ENCODE data around the gene CLN3. TPM values are rescaled to one million over a fixed set of nuclear protein-coding genes. Genes with fewer than 3 reads are reported as not detected.

Gene CLN3
- total RNA-seq (2022) (31.8 and 33.5 TPM in 2 replicates), Bru-seq, nascent RNA (percentile 35 among the genes with signal in this experiment), BruChase-seq, experiment 1, labeled RNA remaining after a 6-hour chase (percentile 51 among the genes with signal in this experiment), BruChase-seq, experiment 2, labeled RNA remaining after a 2-hour chase (percentile 54 among the genes with signal in this experiment)
- long read RNA-seq, transcript CLN3-233 (15 exons, 1,616 nt) = minor isoform, 6 of 65 reads
- long read RNA-seq, transcript CLN3-205 (15 exons, 1,876 nt) = minor isoform, 11 of 65 reads
- long read RNA-seq, transcript CLN3-244 (16 exons, 3,832 nt) = major isoform, 39 of 65 reads
- long read RNA-seq, partial matches to known transcripts = 1 of 65 reads
- long read RNA-seq, other reads (novel, unspliced or antisense) = 3 of 65 reads

- H3K36me3 Mint-ChIP-seq (ENCODE audit: insufficient read depth, unreplicated experiment) = peaks cover 48% of the 10 kb centered on the region
These were observed at the start of gene CLN3 for GRCh38 chr16:28491970-28492474. TSS of gene CLN3 (minus strand) at chr16:28492074. CDS start at chr16:28491759, 315 bp downstream.

DNA sequence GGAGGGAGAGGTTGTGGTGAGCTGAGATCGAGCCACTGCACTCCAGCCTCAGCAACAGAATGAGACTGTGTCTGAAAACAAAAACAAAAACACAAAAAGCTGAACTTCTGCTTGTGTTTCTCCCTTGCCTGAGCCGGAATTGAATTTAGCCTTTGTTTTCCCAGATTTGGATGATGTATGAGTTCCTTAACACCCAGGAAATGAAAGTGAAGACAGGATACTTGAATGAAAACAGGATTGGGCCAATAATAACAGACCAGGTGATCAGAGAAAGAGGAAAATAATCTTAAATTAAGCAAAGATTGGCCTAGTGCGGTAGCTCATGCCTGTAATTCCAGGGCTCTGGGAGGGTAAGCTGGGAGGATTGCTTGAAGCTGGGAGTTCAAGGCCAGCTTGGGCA, 48.5 kb upstream of the CLN3 start:
- TF ChIP-seq, protein P1, sequence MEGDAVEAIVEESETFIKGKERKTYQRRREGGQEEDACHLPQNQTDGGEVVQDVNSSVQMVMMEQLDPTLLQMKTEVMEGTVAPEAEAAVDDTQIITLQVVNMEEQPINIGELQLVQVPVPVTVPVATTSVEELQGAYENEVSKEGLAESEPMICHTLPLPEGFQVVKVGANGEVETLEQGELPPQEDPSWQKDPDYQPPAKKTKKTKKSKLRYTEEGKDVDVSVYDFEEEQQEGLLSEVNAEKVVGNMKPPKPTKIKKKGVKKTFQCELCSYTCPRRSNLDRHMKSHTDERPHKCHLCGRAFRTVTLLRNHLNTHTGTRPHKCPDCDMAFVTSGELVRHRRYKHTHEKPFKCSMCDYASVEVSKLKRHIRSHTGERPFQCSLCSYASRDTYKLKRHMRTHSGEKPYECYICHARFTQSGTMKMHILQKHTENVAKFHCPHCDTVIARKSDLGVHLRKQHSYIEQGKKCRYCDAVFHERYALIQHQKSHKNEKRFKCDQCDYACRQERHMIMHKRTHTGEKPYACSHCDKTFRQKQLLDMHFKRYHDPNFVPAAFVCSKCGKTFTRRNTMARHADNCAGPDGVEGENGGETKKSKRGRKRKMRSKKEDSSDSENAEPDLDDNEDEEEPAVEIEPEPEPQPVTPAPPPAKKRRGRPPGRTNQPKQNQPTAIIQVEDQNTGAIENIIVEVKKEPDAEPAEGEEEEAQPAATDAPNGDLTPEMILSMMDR (IDR thresholded peaks at IDR 0.05; ENCODE audit: unreplicated experiment) = no peak
- Mint-ChIP-seq H3K27ac (ENCODE audit: unreplicated experiment) (no peak overlapping the region), H3K4me3 (ENCODE audit: low read depth, unreplicated experiment) (no peak overlapping the region), H3K9me3 (ENCODE audit: low read depth, unreplicated experiment) (no peaks in the 10 kb centered on the region), H3K4me1 (ENCODE audit: low read depth, unreplicated experiment) (no peaks in the 10 kb centered on the region), H3K27me3 (ENCODE audit: unreplicated experiment) (no peaks in the 10 kb centered on the region), H3K36me3 (ENCODE audit: insufficient read depth, unreplicated experiment) (no peaks in the 10 kb centered on the region)
- BruUV-seq (replicated peaks) = no TSS peak
- DNase-seq = no peak
- intact Hi-C loops (cut with micrococcal nuclease; ENCODE audit: unreplicated experiment) = no loop called here
- CTCF ChIA-PET = interaction anchor here (0.6 to 1.0 kb wide), 2 partner anchors 10 to 50 kb away, joined by 6 to 7 read pairs; no protein-coding TSS in a partner anchor

More at GRCh38 chr16:28491970-28492474, at the start of gene CLN3:
- peaks cover 28% of the 10 kb centered on the region for H3K27me3 Mint-ChIP-seq (ENCODE audit: unreplicated experiment)
- H3K27ac Mint-ChIP-seq (ENCODE audit: unreplicated experiment) = peak within 1 kb of the TSS; percentile 98
- CTCF ChIA-PET = interaction anchor here (0.6 to 0.7 kb wide), 5 partner anchors 11 to 1707 kb away, joined by 3 to 7 read pairs (median 3); no protein-coding TSS in a partner anchor
- H3K4me3 Mint-ChIP-seq (ENCODE audit: low read depth, unreplicated experiment) = peak within 1 kb of the TSS; percentile 84
- H3K4me1 Mint-ChIP-seq (ENCODE audit: low read depth, unreplicated experiment) = no peaks in the 10 kb centered on the region
- TF ChIP-seq, protein P1 (IDR thresholded peaks at IDR 0.05; ENCODE audit: unreplicated experiment) = no peak
- H3K9me3 Mint-ChIP-seq (ENCODE audit: low read depth, unreplicated experiment) = no peaks in the 10 kb centered on the region
- peak; percentile 91 for DNase-seq
- BruUV-seq (replicated peaks) = TSS peak; percentile 63
- intact Hi-C loops (cut with micrococcal nuclease; ENCODE audit: unreplicated experiment) = no loop called here

DNA sequence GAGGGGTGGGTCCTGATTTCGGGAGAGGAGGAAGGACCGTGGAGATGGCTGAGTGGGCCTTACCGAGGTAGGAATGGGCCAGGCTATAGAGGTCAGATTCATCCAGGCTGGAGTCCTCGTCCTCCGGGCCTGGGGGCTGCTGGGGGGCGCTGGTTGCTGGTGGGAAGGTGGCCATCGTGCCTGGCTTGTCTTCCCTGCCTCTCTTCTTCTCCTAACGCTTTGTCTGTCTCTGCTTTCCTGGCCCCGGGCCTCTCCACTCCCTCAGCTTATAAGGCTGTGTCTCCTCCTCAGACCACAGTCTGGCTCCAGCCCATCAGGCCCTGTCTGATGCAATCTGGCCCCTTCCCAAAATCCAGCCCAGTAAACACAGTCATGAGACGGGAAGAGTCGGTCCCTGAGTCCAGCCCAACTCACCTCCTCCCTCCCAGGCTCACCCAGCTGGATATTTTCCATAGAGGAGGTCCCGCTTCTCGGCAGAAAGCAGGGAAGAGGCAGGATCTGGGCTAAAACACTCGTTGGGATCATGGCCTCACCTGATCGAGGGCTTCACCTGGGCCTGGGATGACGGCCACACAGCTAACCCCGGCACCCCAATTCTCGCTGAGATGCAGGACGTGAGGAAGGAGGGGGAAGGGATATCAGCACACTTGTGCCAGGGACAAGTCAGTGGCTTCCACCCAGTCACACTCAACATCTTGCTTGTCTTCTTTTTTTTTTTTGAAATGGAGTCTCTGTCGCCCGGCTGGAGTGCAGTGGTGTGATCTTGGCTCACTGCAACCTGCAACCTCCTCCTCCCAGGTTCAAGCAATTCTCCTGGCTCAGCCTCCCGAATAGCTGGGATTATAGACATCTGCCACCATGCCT, 47.1 kb upstream of the CLN3 start, which contains the start of gene NUPR1:
TSS of gene NUPR1 (minus strand) at position 242 of the 864 bp plus-strand sequence. CDS start at position 175, 67 bp downstream.
- H3K27me3 Mint-ChIP-seq (ENCODE audit: unreplicated experiment) = no peaks in the 10 kb centered on the region
- intact Hi-C loops (cut with micrococcal nuclease; ENCODE audit: unreplicated experiment) = no loop called here
- no peak within 1 kb of the TSS for H3K27ac Mint-ChIP-seq (ENCODE audit: unreplicated experiment)
- no TSS peak for BruUV-seq (replicated peaks)
- H3K36me3 Mint-ChIP-seq (ENCODE audit: insufficient read depth, unreplicated experiment) = no peaks in the 10 kb centered on the region
- CTCF ChIA-PET = no interaction called here
- no peak for DNase-seq
- no peaks in the 10 kb centered on the region for H3K9me3 Mint-ChIP-seq (ENCODE audit: low read depth, unreplicated experiment)
- no peaks in the 10 kb centered on the region for H3K4me1 Mint-ChIP-seq (ENCODE audit: low read depth, unreplicated experiment)
- H3K4me3 Mint-ChIP-seq (ENCODE audit: low read depth, unreplicated experiment) = no peak within 1 kb of the TSS
- TF ChIP-seq, protein P1 (IDR thresholded peaks at IDR 0.05; ENCODE audit: unreplicated experiment) = no peak

DNA sequence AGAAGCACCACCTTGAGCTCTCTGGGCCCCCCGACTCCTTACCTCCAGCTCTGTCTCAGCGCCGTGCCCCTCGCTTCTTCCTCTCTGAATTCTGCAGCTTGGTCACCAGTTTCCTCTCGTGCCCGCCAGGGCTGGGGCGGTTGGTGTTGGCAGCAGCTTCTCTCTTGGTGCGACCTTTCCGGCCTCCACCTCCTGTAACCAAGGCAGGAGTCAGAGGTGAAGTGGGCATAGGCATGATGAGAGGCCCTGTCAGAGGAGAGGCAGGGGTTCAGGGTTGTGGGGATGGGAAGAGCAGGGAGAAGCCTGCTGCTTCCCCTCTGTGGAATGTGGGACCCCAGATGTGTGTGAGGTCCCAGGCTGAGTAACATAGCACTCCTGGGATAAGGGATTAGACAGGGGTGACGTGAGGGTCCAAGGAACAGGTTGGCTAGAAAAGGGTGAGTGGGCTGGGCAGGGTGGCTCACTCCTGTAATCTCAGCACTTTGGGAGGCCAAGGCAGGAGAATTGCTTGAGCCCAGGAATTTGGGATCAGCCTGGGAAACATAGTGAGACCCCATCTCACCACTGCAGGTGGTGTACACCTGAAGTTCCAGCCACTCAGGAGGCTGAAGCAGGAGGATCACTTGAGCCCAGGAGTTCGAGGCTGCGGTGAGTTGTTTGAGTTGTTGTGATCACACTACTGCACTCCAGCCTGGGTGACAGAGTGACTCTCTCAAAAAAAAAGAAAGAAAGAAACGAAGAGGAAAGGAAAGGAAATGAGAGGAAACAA, 46.3 kb upstream of the CLN3 start:
- CTCF ChIA-PET = no interaction called here
- no peak overlapping the region for H3K4me3 Mint-ChIP-seq (ENCODE audit: low read depth, unreplicated experiment)
- intact Hi-C loops (cut with micrococcal nuclease; ENCODE audit: unreplicated experiment) = no loop called here
- TF ChIP-seq, protein P1 (IDR thresholded peaks at IDR 0.05; ENCODE audit: unreplicated experiment) = no peak
- no peaks in the 10 kb centered on the region for H3K27me3 Mint-ChIP-seq (ENCODE audit: unreplicated experiment)
- BruUV-seq (replicated peaks) = no TSS peak
- peaks cover 2% of the 10 kb centered on the region for H3K4me1 Mint-ChIP-seq (ENCODE audit: low read depth, unreplicated experiment)
- no peaks in the 10 kb centered on the region for H3K36me3 Mint-ChIP-seq (ENCODE audit: insufficient read depth, unreplicated experiment)
- no peak overlapping the region for H3K27ac Mint-ChIP-seq (ENCODE audit: unreplicated experiment)
- H3K9me3 Mint-ChIP-seq (ENCODE audit: low read depth, unreplicated experiment) = no peaks in the 10 kb centered on the region
- DNase-seq = no peak

Data from Calu3 (cell line).